Midbrain (tissue), 1 donor: ENCODE results near the gene LAMA3.

Experiments
- DNase-seq: peaks from one replicate; lab custom pipeline; 2025; lab: John Stamatoyannopoulos, UW

Gene LAMA3

GRCh38 chr18:23668731-23669130 lies 20.5 kb upstream of the LAMA3 start:
- DNase-seq: no peak

GRCh38 chr18:23669202-23669766 lies 20.0 kb upstream of the LAMA3 start:
- DNase-seq: no peak

- no peak for DNase-seq
Observed at GRCh38 chr18:23669804-23670405, 19.3 kb upstream of the LAMA3 start.

GRCh38 chr18:23671564-23671963 lies 17.7 kb upstream of the LAMA3 start:
- no peak for DNase-seq

- DNase-seq: no peak
Observed at GRCh38 chr18:23673725-23674124, 15.5 kb upstream of the LAMA3 start.

- DNase-seq: no peak
Observed at GRCh38 chr18:23675236-23675635, 14.0 kb upstream of the LAMA3 start.

GRCh38 chr18:23675896-23676295 lies 13.4 kb upstream of the LAMA3 start:
- DNase-seq: no peak

- DNase-seq: no peak
Observed at GRCh38 chr18:23682045-23682444, 7.2 kb upstream of the LAMA3 start.

- no peak for DNase-seq
Observed at GRCh38 chr18:23682472-23682871, 6.8 kb upstream of the LAMA3 start.

- DNase-seq: no peak
Observed at GRCh38 chr18:23683155-23683554, 6.1 kb upstream of the LAMA3 start.

- DNase-seq: no peak
Observed at GRCh38 chr18:23683671-23684070, 5.6 kb upstream of the LAMA3 start.

GRCh38 chr18:23684515-23685197 lies 4.6 kb upstream of the LAMA3 start:
- no peak for DNase-seq

- no peak for DNase-seq
Observed at GRCh38 chr18:23688528-23688927, 725 bp upstream of the LAMA3 start.

GRCh38 chr18:23689616-23690504 lies 607 bp downstream of the LAMA3 start:
- no peak for DNase-seq

- no peak for DNase-seq
Observed at GRCh38 chr18:23690505-23691068, 1.3 kb downstream of the LAMA3 start.

GRCh38 chr18:23693846-23694245 lies 4.6 kb downstream of the LAMA3 start:
- no peak for DNase-seq

GRCh38 chr18:23694637-23695430 lies 5.6 kb downstream of the LAMA3 start:
- no peak for DNase-seq

- DNase-seq: no peak
Observed at GRCh38 chr18:23701017-23701416, 11.8 kb downstream of the LAMA3 start.

GRCh38 chr18:23701544-23702064 lies 12.4 kb downstream of the LAMA3 start:
- no peak for DNase-seq

GRCh38 chr18:23702606-23703005 lies 13.4 kb downstream of the LAMA3 start:
- DNase-seq: no peak
